ENCODE measurements around the gene ITIH3.

Gene ITIH3

DNA sequence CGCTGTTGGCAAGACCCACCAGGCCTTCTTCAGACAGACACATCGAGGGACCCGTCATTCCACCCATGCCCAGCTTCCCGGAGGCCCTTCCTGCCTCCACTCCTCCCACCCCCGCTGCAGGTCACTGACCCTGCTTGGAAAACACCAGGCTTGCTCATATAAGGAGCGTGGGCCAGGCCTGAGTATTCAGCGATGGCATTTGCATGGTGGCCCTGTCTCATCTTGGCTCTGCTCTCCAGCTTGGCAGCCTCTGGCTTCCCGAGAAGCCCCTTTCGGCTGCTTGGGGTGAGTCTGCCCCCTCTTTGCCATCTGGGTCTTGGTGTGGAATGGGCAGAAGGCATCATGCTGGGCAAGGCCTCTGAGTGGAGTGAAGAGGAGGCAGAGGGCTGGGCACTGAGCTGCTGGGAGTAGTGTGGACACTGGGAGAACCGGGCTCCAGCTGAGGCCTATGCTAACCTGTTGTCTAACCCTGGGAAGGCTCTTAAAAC, at the start of gene ITIH3:
TSS of gene ITIH3 (plus strand) at position 185 of the 488 bp plus-strand sequence. CDS start at position 193, 8 bp downstream.
- H4K20me1 ChIP-seq (ENCODE audit: control insufficient read depth, insufficient read depth, low read depth, low read length): no peaks in the 10 kb centered on the region
- no peak within 1 kb of the TSS for H3K4me3 ChIP-seq (ENCODE audit: low read length)
- no peaks in the 10 kb centered on the region for H3F3A ChIP-seq (ENCODE audit: control insufficient read depth, insufficient read depth)
- TF ChIP-seq, protein P1, sequence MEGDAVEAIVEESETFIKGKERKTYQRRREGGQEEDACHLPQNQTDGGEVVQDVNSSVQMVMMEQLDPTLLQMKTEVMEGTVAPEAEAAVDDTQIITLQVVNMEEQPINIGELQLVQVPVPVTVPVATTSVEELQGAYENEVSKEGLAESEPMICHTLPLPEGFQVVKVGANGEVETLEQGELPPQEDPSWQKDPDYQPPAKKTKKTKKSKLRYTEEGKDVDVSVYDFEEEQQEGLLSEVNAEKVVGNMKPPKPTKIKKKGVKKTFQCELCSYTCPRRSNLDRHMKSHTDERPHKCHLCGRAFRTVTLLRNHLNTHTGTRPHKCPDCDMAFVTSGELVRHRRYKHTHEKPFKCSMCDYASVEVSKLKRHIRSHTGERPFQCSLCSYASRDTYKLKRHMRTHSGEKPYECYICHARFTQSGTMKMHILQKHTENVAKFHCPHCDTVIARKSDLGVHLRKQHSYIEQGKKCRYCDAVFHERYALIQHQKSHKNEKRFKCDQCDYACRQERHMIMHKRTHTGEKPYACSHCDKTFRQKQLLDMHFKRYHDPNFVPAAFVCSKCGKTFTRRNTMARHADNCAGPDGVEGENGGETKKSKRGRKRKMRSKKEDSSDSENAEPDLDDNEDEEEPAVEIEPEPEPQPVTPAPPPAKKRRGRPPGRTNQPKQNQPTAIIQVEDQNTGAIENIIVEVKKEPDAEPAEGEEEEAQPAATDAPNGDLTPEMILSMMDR (IDR thresholded peaks at IDR 0.05; ENCODE audit: low read depth, low read length, poor library complexity, severe bottlenecking): no peak
- no peak for TF ChIP-seq EZH2phosphoT487 (IDR thresholded peaks at IDR 0.05; ENCODE audit: borderline replicate concordance, low read length)
- H3K9me2 ChIP-seq (replicated peaks; ENCODE audit: control insufficient read depth, low read length): no peaks in the 10 kb centered on the region
- H3K27ac ChIP-seq (ENCODE audit: low read depth, low read length): no peak within 1 kb of the TSS
- no peaks in the 10 kb centered on the region for H3K79me2 ChIP-seq (ENCODE audit: control insufficient read depth, low read length)
- H3K36me3 ChIP-seq (ENCODE audit: control insufficient read depth, low read length): no peaks in the 10 kb centered on the region
- no peaks in the 10 kb centered on the region for H3K4me1 ChIP-seq (ENCODE audit: control insufficient read depth, low read length)
- no peaks in the 10 kb centered on the region for H3K9me3 ChIP-seq (ENCODE audit: control insufficient read depth, insufficient read depth, low read length)
- H3K4me2 ChIP-seq (ENCODE audit: low read length): no peak within 1 kb of the TSS
- no peaks in the 10 kb centered on the region for H3K27me3 ChIP-seq (ENCODE audit: control insufficient read depth, low read length)

GRCh38 chr3:52752045-52752660, 42.4 kb upstream of the ITIH3 start:
- Histone ChIP-seq H3K9me3 (ENCODE audit: control insufficient read depth, insufficient read depth, low read length) (no peaks in the 10 kb centered on the region), H3K9me2 (replicated peaks; ENCODE audit: control insufficient read depth, low read length) (no peaks in the 10 kb centered on the region), H3K4me3 (ENCODE audit: low read length) (no peak overlapping the region), H3K27me3 (ENCODE audit: control insufficient read depth, low read length) (no peaks in the 10 kb centered on the region), H3K27ac (ENCODE audit: low read depth, low read length) (no peak overlapping the region), H3K4me1 (ENCODE audit: control insufficient read depth, low read length) (no peaks in the 10 kb centered on the region), H3K4me2 (ENCODE audit: low read length) (no peak overlapping the region), H3F3A (ENCODE audit: control insufficient read depth, insufficient read depth) (no peaks in the 10 kb centered on the region), H4K20me1 (ENCODE audit: control insufficient read depth, insufficient read depth, low read depth, low read length) (no peaks in the 10 kb centered on the region), H3K79me2 (ENCODE audit: control insufficient read depth, low read length) (no peaks in the 10 kb centered on the region), H3K36me3 (ENCODE audit: control insufficient read depth, low read length) (peaks cover 64% of the 10 kb centered on the region)
- no peak for TF ChIP-seq EZH2phosphoT487 (IDR thresholded peaks at IDR 0.05; ENCODE audit: borderline replicate concordance, low read length)
- TF ChIP-seq, protein P1 (IDR thresholded peaks at IDR 0.05; ENCODE audit: low read depth, low read length, poor library complexity, severe bottlenecking): no peak

- H3K36me3 ChIP-seq (ENCODE audit: control insufficient read depth, low read length): peaks cover 63% of the 10 kb centered on the region
- no peak overlapping the region for H3K4me2 ChIP-seq (ENCODE audit: low read length)
- no peak for TF ChIP-seq EZH2phosphoT487 (IDR thresholded peaks at IDR 0.05; ENCODE audit: borderline replicate concordance, low read length)
- TF ChIP-seq, protein P1 (IDR thresholded peaks at IDR 0.05; ENCODE audit: low read depth, low read length, poor library complexity, severe bottlenecking): no peak
- no peaks in the 10 kb centered on the region for H3F3A ChIP-seq (ENCODE audit: control insufficient read depth, insufficient read depth)
- H4K20me1 ChIP-seq (ENCODE audit: control insufficient read depth, insufficient read depth, low read depth, low read length): no peaks in the 10 kb centered on the region
- H3K9me2 ChIP-seq (replicated peaks; ENCODE audit: control insufficient read depth, low read length): no peaks in the 10 kb centered on the region
- no peaks in the 10 kb centered on the region for H3K4me1 ChIP-seq (ENCODE audit: control insufficient read depth, low read length)
- no peaks in the 10 kb centered on the region for H3K27me3 ChIP-seq (ENCODE audit: control insufficient read depth, low read length)
- H3K9me3 ChIP-seq (ENCODE audit: control insufficient read depth, insufficient read depth, low read length): no peaks in the 10 kb centered on the region
- no peaks in the 10 kb centered on the region for H3K79me2 ChIP-seq (ENCODE audit: control insufficient read depth, low read length)
- H3K4me3 ChIP-seq (ENCODE audit: low read length): no peak overlapping the region
- H3K27ac ChIP-seq (ENCODE audit: low read depth, low read length): no peak overlapping the region
Observed at GRCh38 chr3:52754373-52754772, 40.2 kb upstream of the ITIH3 start.

Measured in DOHH2 (cell line).